ENCODE data around the gene NBPF14.
A peak's percentile ranks its signal among the peaks of the same experiment; 100 is the strongest.
"Not testable (repeated sequence)": the region's sequence is repeated elsewhere in the genome, so short reads cannot be mapped to it uniquely, and the experiment has no call there.

Gene NBPF14, protein sequence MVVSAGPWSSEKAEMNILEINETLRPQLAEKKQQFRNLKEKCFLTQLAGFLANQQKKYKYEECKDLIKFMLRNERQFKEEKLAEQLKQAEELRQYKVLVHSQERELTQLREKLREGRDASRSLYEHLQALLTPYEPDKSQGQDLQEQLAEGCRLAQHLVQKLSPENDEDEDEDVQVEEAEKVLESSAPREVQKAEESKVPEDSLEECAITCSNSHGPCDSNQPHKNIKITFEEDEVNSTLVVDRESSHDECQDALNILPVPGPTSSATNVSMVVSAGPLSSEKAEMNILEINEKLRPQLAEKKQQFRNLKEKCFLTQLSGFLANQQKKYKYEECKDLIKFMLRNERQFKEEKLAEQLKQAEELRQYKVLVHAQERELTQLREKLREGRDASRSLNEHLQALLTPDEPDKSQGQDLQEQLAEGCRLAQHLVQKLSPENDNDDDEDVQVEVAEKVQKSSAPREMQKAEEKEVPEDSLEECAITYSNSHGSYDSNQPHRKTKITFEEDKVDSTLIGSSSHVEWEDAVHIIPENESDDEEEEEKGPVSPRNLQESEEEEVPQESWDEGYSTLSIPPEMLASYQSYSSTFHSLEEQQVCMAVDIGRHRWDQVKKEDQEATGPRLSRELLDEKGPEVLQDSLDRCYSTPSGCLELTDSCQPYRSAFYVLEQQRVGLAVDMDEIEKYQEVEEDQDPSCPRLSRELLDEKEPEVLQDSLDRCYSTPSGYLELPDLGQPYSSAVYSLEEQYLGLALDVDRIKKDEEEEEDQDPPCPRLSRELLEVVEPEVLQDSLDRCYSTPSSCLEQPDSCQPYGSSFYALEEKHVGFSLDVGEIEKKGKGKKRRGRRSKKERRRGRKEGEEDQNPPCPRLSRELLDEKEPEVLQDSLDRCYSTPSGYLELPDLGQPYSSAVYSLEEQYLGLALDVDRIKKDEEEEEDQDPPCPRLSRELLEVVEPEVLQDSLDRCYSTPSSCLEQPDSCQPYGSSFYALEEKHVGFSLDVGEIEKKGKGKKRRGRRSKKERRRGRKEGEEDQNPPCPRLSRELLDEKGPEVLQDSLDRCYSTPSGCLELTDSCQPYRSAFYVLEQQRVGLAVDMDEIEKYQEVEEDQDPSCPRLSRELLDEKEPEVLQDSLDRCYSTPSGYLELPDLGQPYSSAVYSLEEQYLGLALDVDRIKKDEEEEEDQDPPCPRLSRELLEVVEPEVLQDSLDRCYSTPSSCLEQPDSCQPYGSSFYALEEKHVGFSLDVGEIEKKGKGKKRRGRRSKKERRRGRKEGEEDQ (N-terminal part only)

DNA sequence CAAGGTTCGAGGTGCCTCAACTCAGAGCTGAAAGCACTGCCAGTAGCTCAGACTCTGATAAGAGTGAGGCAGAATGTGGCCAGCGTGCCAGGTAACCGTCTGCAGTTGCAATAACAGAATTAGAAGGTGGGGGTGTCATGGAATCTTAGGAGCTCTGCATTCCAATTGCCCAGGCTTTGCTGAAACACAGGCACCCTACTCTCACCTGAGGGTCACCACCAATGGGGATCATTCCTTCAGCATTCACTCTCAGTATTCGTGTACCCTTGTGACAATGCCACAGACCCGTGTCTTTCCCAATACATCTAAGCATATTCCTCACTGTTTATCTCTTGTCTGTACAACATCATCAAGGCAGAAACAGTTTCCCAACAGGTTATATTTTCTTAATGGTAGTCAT, at the start of gene NBPF14:
TSS of gene NBPF14 (minus strand) at position 101 of the 400 bp plus-strand sequence. CDS start 294 bp downstream, outside the sequence.
- DNase-seq; in situ Hi-C loops (cut with HindIII; ENCODE audit: low pct_ligation_motif_present, low pct_unique_long_range_greater_than_20kb, low sequenced_read_pairs): not testable (repeated sequence)

DNA sequence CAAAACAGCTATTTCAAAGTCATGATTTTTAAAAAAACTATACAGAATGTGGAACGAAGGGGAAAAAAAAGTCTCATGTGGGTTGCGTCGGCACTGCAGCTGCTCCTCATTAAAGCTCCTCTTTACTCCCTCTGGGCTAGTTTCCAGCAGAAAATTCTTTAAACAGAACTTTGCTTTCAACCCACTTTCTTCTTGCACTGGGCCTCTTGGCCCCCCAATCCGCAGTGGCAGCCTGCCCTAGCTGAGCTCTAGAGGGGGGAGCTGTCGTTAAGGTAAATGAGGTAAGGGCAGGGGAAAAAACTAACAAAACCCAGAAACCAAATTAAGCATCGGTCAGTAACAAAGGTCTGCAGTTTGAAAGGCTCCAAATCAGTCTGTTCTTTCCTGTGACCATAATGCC, 29.6 kb upstream of the NBPF14 start:
- in situ Hi-C loops (cut with HindIII; ENCODE audit: low pct_ligation_motif_present, low pct_unique_long_range_greater_than_20kb, low sequenced_read_pairs); DNase-seq: not testable (repeated sequence)

DNA sequence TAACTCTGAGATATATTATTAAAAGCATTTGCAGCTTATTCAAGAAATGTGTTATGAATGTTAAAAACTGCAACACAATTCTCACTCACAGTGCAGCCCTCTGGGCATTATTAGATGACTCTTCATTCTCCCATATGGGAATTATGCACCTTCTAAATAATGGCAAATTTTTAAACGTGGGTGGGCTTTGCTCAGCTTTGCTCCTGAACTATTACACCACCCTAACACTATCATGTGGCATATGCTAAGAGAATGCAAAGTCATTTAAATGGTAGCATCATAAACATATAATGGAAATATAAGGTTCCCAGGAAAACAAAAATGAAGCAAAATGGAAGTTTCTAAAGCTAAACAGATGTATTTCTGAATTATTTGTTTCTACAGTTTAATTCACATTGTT, 22.4 kb upstream of the NBPF14 start:
- in situ Hi-C loops (cut with HindIII; ENCODE audit: low pct_ligation_motif_present, low pct_unique_long_range_greater_than_20kb, low sequenced_read_pairs); DNase-seq: not testable (repeated sequence)

DNA sequence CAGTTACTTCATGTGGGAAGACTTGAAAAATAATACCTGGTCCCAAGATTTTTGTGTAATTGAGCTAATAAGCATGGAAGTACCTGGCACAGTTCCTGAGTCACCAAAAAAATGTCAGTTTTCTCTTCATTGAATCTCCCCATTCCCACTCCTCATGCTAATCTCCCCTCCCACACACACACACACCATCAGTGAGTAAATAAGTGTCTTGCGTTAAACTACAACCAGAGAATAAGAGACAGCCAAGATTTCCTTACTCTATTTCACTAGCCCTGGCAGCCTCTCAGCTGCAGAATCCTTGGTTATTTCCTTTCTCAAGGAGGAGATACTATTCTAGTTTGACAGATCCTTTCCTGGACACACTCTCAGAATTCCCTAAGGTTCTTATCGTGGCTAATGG, 9.5 kb upstream of the NBPF14 start:
- peak; percentile 44 for DNase-seq
- in situ Hi-C loops (cut with HindIII; ENCODE audit: low pct_ligation_motif_present, low pct_unique_long_range_greater_than_20kb, low sequenced_read_pairs) = not testable (repeated sequence)

DNA sequence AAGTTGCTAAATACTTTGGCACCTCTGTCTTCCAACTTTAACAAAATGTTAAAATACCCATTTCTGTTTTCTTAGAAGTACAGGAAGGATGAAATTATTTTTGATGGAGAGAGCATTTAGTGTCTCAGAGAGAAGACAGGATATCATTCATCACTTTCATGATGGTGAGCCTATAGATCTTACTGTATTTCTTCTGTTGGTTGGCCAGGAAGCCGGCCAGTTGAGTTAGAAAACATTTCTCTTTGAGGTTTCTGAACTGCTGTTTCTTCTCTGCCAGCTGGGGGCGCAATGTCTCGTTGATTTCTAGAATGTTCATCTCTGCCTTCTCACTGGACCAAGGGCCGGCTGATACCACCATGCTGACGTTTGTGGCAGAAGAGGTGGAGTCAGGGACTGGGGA, 451 bp downstream of the NBPF14 start:
- in situ Hi-C loops (cut with HindIII; ENCODE audit: low pct_ligation_motif_present, low pct_unique_long_range_greater_than_20kb, low sequenced_read_pairs); DNase-seq: not testable (repeated sequence)

DNA sequence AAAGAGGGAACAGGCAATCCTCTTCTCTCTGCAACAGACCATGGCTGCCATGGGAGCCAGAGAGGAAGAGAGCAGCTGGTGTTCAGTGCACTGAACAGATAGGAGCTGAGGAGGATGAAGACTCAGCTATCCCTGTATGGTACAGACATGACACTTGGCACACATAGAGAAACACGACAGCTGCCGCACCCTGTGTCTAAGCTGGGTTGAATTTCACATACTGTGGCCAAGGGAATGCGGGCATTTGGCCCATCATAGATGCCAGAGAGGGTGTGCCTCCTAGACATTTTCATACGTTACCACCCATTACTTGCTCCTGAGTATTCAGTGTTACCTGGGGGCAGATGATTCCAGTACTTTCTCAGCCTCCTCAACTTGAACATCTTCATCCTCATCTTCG, 4.7 kb downstream of the NBPF14 start:
- in situ Hi-C loops (cut with HindIII; ENCODE audit: low pct_ligation_motif_present, low pct_unique_long_range_greater_than_20kb, low sequenced_read_pairs); DNase-seq: not testable (repeated sequence)

DNA sequence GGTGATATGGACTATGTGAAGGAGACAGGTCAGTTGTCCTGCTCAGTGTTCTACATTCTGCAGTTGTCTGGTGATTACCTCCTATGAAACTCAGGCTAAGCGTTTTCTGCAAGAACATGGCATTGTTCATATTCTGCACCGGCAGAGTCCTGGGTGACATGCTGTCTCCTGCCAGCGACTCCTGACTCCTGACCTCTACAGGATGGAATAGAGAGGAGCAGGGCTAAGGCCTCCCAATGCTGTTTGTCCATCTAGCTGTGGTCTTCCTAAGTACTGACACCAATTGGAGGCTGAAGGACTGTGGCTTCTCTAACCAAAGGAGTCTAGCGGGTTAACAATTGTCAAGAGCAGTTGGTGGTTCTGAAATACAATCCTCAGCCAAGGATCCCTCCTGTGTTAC, 63.7 kb downstream of the NBPF14 start:
- DNase-seq; in situ Hi-C loops (cut with HindIII; ENCODE audit: low pct_ligation_motif_present, low pct_unique_long_range_greater_than_20kb, low sequenced_read_pairs): not testable (repeated sequence)

DNA sequence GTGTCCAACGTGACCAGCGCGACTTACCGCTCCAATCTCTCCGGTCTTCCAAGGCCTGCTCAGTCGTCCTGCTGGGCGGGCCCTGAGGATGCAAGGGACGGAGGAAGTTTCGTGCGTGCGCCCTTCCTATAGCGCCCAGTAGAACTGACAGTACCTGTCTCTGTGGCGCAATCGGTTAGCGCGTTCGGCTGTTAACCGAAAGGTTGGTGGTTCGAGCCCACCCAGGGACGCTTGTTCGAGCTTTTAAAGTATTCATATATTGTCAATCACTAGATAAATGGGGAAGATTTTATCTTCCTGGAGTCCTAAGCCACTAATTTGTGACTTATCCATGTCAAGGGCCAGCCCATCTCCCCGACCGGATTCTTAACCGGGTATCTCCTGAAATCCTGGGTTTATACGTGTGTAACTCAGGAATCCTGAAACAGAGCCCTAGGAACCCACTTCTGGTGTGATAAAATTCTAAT, 66.7 kb downstream of the NBPF14 start:
- DNase-seq = peak; percentile 73
- in situ Hi-C loops (cut with HindIII; ENCODE audit: low pct_ligation_motif_present, low pct_unique_long_range_greater_than_20kb, low sequenced_read_pairs) = not testable (repeated sequence)

DNA sequence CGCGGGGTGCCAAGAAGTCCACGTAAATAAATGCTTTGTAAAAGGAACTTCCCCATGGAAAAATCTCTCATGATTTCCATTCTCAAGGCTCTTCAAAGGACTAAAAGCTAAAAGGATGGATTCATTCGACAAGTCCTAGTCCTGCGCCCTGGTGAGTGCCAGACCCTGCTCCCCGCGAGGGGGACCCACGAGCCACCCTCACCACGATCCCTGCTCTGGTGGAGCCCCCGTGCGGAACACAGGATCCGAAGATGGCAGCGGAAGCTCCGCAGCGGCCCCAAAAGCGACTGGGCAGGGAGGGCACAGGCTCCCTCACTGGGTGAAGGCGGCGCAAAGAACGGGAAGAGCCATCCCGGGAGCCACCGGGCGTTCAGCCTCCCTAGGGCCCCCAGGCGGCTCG, 67.2 kb downstream of the NBPF14 start:
- in situ Hi-C loops (cut with HindIII; ENCODE audit: low pct_ligation_motif_present, low pct_unique_long_range_greater_than_20kb, low sequenced_read_pairs); DNase-seq: not testable (repeated sequence)

DNA sequence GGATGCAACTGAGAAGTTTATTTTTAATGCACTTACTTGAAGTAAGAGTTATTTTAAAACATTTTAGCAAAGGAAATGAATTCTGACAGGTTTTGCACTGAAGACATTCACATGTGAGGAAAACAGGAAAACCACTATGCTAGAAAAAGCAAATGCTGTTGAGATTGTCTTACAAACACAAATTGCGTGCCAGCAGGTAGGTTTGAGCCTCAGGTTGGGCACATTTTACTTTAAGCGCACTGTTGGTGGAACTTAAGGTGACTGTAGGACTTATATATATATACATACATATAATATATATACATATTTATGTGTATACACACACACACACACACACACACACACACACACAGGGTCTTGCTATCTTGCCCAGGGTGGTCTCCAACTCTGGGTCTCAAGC, 69.2 kb downstream of the NBPF14 start:
- DNase-seq; in situ Hi-C loops (cut with HindIII; ENCODE audit: low pct_ligation_motif_present, low pct_unique_long_range_greater_than_20kb, low sequenced_read_pairs): not testable (repeated sequence)

DNA sequence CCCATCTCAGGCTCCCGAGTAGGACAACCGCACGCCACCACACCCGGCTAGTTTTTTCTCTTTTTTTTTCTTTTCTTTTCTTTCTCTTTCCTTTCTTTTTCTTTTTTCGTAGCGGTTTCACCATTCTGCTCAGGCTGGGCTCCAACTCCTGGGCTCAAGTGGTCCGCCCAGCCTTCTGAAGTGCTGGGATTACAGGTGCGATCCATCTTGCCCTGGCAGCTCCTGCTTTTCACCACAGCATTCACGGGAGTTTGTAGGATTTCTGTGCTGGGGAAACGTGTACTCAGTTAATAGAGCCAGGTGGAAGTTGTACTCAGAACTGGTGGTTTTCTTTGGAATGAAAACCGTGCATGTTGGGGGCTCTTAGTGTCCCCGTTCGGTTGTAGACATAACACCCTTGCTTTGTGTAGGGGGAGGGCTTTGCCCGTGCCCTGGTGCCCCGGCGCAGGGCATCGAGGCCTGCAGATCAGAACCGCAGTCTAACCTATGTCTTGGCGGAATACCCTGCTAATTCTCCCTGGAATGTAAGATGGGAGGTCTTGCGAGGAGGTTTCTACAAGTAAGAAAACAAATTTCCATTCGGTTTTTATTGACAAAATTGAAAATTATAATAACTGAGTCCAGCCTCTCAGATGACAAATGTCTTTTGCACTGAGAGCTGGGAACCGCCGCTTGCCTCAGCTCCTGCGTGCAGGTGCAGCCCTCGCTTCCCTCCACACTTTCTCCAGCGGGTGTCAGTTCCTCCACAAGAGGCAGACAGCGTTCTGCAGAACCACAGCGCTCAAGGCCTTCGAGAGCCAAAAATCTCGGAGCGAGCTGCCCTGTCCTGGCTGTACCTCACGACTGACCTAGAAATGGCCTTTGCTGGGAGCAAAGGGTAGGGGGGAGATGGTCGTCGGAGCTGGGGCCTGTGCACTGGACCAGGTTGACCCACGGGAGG, 72.3 kb downstream of the NBPF14 start:
- in situ Hi-C loops (cut with HindIII; ENCODE audit: low pct_ligation_motif_present, low pct_unique_long_range_greater_than_20kb, low sequenced_read_pairs); DNase-seq: not testable (repeated sequence)

DNA sequence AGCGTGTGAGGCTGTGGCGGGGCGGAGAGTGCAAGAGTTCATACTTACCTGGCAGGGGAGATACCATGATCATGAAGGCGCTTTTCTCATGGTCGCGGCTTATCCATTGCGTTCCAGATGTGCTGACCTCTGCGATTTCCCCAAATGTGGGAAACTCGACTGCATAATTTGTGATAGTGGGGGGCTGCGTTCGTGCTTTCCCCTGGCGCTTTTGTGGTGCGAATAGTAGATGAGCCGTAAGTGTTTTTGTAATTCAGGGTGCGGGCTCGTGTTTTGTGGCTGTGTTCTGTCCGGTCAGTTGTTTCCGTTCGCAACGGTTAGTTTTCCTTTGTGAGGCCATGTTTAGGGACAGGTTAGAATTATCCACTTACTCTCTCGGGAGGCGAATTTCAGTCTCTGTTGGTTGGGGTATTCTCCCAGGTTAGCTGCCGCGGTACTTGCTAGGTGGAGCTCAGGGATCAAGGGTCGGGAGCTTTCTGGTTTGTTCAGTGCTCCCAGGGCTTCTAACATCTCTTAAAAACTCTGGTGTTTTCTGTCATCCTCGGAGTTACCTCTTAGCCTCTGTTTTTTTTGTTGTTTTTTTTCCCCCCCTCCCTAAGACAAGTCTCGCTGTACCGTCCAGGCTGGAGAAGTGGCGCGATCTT, 73.1 kb downstream of the NBPF14 start:
- DNase-seq = peak; percentile 99
- in situ Hi-C loops (cut with HindIII; ENCODE audit: low pct_ligation_motif_present, low pct_unique_long_range_greater_than_20kb, low sequenced_read_pairs) = not testable (repeated sequence)

DNA sequence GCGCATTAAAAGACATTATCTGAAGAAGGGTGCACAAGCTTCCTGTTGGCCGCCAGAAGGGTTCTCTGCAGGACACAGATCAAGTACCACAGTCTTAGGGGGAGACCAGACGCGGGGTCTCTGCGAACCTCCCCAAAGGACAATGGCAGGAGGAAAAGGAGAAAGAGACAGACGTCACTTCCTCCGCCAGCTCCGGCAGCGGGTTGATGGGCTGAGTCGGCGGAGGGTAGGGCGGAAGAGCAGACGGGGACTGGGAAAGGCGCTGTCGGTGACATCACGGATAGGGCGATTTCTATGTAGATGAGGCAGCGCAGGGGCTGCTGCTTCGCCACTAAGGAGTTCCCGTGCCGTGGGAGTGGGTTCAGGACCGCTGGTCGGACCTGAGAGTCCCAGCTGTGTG, 73.7 kb downstream of the NBPF14 start:
- DNase-seq = peak; percentile 90
- in situ Hi-C loops (cut with HindIII; ENCODE audit: low pct_ligation_motif_present, low pct_unique_long_range_greater_than_20kb, low sequenced_read_pairs) = not testable (repeated sequence)

DNA sequence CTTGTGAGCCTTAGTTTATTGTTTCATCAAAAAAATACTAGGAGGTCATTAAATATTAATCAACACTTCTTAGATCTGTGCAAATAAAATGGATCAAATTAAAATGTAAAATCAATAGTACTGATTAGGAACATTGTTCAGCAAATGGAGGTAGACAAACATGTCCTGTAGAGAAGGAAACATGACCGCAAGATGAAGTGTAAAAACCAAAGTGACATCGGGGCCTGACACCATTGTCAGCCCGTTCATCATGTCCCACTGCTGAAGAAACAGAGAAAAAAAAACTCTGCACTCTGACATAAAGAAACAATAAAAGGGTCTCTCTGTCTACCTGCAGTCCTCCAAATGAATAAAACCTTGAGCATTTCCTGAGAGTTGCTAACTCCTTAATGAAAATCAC, 81.5 kb downstream of the NBPF14 start:
- in situ Hi-C loops (cut with HindIII; ENCODE audit: low pct_ligation_motif_present, low pct_unique_long_range_greater_than_20kb, low sequenced_read_pairs); DNase-seq: not testable (repeated sequence)

DNA sequence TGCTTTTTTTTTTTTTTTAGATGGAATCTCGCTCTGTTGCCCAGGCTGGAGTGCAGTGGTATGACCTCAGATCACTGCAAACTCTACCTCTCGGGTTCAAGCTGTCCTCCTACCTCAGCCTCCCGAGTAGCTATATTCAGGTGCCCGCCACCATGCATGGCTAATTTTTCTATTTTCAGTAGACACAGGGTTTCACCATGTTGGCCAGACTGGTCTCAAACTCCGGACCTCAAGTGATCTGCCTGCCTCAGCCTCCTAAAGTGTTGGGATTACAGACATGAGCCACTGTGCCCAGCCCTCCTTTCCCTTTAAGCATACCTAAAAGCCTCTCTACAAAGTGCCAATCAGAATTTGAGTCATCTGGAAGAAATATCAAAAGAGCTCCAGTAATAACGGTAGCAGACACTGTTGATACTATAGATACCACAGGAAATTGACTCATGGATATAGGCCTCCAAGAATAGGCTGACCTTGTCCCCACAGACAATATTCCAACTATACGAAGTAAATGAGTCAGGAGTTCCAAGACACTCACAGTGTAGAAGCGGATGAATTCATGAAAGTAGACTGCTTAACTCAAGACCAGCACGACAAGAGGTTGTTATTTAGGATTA, 83.1 kb downstream of the NBPF14 start:
- in situ Hi-C loops (cut with HindIII; ENCODE audit: low pct_ligation_motif_present, low pct_unique_long_range_greater_than_20kb, low sequenced_read_pairs); DNase-seq: not testable (repeated sequence)

DNA sequence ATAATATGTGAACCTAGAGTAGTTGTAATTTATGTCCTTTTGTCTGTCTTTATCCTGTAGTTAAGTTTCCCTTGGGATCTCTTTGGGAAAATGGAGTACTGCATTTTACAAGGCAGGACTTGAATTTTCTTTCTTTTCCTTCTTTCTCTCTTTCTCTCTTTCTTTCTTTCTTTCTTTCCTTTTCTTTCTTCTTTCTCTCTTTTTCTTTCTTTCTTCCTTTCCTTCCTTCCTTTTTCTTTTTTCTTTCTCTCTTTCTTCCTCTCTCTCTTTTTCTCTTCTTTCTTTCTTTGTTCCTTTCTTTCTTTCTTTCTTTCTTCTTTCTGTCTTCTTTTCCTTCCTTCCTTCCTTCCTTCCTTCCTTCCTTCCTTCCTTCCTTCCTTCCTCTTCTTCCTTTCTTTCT, 101.9 kb downstream of the NBPF14 start:
- DNase-seq; in situ Hi-C loops (cut with HindIII; ENCODE audit: low pct_ligation_motif_present, low pct_unique_long_range_greater_than_20kb, low sequenced_read_pairs): not testable (repeated sequence)

DNA sequence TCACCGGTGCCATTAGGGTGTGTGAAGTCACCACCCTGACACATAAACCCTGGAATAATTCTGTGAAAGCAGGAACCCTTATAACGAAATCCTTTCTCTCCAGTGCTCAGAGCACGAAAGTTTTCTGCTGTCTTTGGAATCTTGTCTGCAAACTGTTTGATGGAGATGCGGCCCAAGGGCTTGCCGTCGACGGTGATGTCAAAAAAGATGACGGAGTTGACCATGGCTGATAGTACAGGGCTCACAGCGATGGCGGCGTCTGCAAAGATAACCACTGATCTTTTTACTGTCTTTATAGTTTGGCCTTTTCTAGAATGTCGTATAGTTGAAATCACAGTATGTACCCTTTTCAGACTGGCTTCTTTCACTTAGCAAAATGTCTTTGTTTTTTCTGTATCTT, 112.8 kb downstream of the NBPF14 start, which contains the start of gene PPIAL4G:
TSS of gene PPIAL4G (minus strand) at position 274 of the 400 bp plus-strand sequence. CDS start at position 224, 50 bp downstream.
- DNase-seq; in situ Hi-C loops (cut with HindIII; ENCODE audit: low pct_ligation_motif_present, low pct_unique_long_range_greater_than_20kb, low sequenced_read_pairs): not testable (repeated sequence)

Measured in ACHN (cell line).